GM19328 (cell line): ENCODE data around the gene ADAMTS12.

Experiments used
- ATAC-seq: cut with Tn5 transposase; IDR thresholded peaks from one replicate; pipeline ENCODE4 v1.9.1; 2021; ENCODE audit warnings: mild to moderate bottlenecking, moderate library complexity; ENCODE audit not compliant: unreplicated experiment

Gene ADAMTS12

DNA sequence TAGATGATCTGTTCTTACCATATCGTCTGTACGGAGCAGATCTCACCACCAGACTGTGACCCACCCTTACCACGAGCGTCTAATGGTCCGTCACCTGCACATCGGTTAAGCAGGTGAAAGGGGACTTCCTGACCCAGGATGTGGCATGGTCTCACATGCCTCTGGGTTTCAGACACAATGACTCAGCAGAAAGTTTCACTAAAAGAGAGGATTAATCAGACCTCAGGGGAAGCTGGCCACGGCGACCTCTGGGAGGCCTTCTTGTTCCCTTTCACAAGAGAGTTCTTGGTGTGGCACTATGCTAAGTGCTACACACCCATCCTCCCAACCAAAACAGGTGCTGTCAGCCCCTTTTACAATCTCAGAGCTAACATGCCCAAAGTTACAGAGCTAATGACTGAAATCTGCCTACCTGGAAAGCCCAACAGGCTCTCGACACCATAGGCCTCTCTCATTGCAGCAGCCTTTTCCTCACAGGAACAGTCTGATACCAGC is 41.6 kb downstream of the ADAMTS12 start:
- peak; percentile 95 for ATAC-seq

DNA sequence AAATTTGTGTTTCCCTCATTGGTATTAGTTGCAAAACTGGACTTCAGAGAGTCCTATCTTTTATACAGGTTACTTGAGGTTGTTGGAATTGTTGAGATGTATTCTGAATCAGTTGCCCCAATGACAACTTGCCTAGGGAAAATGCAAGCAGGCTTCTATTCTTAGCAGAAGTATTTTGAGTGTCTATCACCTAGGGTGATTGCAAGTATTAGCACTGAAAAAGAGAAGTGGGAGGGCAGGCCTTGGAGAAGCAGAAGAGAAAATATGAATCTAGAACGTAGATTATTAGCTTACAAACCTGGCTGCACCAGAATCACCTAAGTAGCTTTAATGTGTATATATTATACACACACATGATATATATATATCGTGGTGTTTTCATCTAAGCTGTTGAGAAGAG is 43.2 kb downstream of the ADAMTS12 start:
- ATAC-seq: peak; percentile 35

- ATAC-seq: no peak
These were observed 44.9 kb downstream of the ADAMTS12 start for GRCh38 chr5:33846851-33847250.

DNA sequence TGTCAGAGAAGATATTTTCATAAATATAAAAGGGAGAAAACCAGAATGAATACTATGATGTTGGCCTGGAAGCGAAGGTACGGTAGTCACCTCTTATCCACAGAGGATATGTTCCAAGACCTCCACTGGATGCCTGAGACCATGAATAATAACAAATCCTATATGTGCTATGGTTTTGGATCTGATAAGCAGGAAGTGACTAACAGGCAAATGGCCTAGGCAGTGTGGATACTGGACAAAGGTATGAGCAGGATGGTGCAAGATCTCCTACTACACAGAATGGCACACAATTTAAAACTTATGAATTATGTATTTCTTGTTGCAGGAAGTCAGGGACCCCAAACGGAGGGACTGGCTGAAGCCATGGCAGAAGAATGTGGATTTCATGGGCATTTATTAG is 48.2 kb downstream of the ADAMTS12 start:
- no peak for ATAC-seq

DNA sequence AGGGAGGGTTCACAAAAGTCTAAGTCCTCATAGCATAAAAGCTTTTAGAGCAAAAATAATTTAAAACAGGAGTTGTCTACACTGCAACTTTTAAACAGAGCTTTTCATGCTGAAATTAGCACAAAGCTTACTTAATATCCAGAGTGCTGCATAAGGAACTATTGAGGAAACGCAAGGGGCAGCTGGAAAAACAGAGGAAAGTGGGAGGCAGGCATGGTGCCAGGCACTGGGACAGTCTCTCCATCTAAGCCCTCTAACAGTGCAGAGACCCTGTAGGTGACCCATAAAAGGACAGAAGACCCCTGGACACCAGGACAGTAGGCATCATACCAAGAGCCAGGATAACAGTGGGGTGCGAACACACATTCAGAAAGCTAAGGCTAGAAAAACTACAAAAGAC is 49.3 kb downstream of the ADAMTS12 start:
- no peak for ATAC-seq

DNA sequence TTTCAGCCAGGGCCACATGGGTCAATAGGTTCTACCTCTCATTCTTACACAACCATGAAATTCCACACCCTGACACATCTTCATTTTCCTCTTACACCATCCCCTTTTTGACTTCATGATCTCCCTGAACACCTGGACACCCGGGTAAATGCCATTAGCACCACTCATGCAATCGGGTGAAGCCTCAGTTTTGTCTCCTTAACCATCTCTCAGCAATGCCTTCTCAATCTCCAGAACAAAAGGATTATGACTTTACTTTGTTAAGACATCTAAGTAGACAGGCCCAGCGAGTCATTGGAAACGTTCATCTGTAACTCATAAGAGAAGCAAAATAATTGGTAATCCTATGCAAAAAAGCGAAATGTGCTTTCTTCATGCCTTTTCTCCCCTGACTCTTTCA is 49.9 kb downstream of the ADAMTS12 start:
- no peak for ATAC-seq

DNA sequence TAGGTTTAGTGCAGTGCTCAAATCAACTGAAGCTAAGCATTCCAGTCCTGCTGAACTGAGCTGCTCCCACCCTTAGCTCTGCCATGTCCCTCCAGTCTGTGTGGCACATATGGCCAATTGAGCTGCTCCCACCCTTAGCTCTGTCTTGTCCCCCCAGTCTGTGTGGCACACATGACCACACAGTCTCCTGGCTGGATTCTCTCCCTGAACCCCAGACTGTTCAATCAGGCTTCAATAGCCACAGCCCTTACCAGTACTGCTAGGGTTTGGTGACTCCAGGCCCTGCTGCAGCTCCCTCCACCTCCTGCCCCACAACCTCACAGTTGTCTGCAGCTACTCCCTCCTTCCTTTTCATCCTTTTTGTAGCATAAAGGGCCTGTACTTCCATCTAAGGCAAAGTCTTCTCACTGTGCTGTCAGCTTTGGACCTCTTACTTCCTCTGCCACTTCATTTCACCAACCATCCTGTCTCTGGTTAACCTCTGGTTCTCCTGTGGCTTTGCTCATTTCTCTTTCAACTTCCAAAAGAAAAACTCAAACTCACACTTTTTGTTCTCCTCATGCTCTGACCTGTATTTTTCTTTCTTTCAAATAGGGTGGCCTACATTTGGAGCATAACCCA is 50.8 kb downstream of the ADAMTS12 start:
- ATAC-seq: peak; percentile 72

GRCh38 chr5:33837301-33837700 is 54.5 kb downstream of the ADAMTS12 start:
- ATAC-seq: no peak

DNA sequence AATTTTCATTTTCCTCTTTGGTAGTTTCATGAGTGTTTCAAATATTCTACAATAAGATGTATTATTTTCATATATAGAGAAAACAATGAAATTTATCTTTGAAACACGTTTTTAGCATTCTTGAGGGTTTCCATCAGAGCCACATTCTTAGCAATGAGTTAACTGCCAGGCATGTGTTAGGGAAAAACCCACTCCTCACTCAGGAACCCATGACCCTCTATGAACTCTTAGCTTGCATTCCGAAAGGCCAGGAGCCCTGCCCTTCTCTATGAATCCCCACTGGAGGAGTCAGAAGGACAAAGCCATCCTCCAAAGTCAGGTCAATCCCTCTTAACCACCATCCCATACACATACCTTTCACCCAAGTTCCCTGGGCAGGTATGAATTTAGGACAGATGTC is 57.5 kb downstream of the ADAMTS12 start:
- ATAC-seq: no peak

DNA sequence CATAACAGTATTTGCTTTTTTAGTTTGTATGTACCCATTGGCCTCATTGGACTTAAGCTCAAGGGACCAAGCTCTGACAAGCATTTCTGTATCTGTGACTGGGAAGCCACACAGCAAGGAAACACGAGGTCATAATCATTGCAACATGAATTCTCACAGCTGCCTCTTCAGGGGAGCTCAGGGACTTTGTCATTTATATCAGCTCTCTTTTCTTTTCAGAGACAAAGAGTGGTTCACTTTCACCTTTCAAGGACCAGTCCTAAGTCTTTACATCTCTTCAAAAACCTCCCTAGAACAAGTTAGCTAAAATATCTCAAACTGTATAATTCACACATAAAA is 58.6 kb downstream of the ADAMTS12 start:
- ATAC-seq: no peak

DNA sequence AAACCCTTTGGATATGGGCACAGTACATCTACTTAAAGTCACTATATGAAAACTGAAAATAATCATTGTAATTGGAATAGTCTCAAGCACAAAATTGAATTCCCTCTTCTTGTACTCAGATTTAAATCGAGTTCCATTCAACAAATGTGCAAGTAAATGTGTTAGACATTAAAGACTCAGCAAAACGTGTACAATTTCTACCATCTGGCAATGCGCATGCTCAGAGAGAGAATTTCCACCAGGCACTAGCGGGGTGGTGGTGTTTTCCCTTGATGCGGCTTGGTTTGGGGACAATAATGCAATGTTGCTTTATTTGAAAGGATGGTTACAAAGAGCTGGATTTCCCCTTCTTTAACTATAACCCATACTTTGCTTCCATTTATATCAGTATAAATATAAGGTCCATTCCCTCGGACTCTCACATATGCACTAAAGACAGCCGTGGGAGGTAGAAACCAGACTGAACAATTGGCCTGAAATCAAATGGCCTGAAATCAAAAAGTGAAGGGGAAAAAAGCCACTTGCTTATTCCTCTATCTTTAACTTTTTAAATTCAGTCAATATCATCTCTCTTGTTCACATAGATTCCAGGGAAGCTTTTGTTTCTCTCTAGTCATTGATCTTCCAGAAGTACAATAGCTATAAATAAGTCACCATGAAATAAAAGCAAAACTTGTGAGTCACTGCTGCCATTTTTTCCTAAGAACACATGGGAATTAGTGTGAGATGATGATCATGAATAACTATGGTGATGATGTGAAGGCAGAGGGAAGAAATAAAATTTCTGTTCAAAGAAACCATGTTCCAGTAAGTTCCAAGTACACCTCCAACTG is 59.2 kb downstream of the ADAMTS12 start:
- ATAC-seq: no peak

DNA sequence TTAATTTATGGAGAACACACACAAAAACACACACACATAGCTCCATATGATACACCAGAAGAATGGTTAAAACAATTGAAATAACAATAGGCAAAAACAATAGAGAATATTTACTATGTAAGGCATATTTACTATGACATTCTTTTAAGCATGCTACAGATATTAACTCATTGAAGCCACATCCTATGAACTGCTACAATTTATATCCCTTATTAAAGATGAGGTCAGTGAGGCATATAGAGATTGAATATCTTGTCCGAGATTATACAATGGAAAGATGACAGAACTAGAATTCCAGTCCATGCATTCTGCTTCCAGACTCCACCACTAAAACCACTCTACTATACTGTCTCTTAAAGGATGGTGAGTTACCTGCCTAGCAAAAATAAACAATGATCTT is 60.7 kb downstream of the ADAMTS12 start:
- ATAC-seq: no peak

GRCh38 chr5:33829430-33829829 is 62.4 kb downstream of the ADAMTS12 start:
- ATAC-seq: no peak

DNA sequence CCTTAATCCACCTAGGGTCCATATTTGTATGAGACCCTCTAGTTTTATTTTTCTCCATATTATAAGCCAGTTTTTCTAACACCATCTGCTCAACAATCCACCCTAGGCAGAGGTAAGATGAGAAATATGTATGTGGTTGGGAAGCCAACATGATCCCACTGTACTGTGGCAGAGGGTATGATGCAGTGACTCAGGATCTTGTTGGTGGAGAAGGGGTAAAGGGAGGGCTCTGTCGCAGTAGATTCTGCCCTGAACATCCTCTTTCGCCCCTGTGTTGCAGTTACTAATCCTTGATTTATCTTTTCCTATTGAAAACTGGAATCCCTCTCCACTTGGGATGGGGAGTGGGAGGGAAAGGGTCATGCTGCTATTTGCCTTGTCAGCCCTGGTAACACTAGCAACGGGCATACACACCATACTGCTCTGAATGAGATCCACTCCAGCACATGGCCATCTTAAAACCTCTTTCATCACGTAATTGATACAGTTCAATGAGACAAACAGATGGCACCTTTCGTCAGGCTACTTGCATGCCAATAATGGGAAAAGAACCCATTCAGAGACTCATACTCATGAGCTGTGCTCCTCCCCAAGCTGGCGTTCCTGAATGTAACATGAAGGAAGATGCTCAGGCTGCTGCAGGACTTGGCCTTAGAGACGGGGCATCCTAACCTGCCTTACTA is 63.0 kb downstream of the ADAMTS12 start:
- no peak for ATAC-seq

DNA sequence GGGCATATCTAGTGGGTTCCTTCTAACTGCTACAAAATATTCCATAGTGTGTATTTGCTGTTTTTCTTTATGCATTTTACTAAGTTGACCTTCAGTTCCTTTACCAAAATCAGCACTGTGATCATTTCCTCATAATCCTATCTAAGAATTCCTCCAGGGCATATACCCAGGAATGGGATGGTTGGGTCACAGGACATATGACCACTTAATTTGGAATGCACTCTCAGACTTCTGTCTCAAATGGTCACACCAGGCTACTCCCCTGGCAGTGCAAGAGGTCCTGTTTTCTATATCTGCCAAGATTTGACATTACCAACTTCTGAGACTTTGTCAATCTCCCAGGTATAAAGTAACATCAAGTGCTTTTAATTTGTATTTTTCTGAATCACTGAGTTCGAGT is 63.9 kb downstream of the ADAMTS12 start:
- ATAC-seq: no peak

DNA sequence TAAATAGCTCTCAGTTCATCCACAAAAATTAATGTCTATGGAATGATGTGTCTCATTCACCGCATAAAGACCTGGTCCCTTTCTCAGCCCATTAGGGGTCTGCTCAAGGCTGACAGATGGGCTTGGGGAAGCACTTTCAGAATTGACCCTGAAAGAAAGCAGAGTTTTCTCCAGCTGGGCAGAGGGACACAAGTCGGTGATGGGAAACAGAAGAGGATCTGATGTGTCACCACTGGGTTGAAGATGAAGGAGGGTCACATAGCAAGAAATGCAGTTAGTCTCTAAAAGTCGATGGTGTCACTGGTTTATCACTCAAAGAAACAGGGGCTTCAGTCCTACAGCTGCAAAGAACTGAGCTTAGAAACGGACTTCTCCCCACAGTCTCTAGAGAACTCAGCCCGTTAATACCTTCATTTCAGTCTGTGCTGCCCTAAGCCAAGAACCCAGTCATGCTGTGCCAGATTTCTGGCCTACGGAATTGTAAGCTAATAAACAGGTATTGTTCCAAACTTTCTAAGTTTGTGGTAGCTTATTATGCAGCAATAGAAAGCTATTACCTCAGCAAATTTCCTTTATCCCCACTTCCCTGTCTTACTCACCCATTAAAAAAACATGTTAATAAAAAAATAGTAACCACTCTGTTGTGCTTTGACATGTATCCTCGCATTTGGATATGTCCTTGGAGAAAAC is 64.6 kb downstream of the ADAMTS12 start:
- no peak for ATAC-seq

GRCh38 chr5:33824516-33825195 is 67.1 kb downstream of the ADAMTS12 start:
- ATAC-seq: peak; percentile 81

DNA sequence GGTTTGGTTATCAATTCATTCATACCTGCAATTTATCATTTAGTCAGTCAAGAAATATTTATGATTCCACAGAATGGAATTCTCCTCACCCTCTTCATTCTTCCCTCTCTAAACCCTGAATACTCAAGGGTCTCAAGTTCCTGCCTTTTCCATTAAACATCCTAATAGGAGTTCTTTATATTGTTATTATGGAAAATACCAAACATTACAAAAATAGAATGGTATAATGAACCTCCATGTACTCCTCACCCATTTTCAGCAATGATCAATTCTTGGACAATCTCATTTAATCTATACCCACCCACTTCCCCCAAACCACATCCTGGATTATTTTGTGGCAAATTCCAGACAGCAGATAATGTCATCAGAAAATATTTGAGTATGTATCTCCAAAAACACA is 74.5 kb downstream of the ADAMTS12 start:
- ATAC-seq: no peak

- ATAC-seq: no peak
These were observed 75.0 kb downstream of the ADAMTS12 start for GRCh38 chr5:33816791-33817190.

- ATAC-seq: no peak
These were observed 79.0 kb downstream of the ADAMTS12 start for GRCh38 chr5:33812746-33813145.
